NCI-H1694 treated with DMSO at 0.1 percent for 48 hours (cell line): Measurements from ENCODE around the gene CCNE1.

Experiments
- DNase-seq: peaks from one replicate; lab custom pipeline; 2025; lab: John Stamatoyannopoulos, UW

CCNE1 gene

DNA sequence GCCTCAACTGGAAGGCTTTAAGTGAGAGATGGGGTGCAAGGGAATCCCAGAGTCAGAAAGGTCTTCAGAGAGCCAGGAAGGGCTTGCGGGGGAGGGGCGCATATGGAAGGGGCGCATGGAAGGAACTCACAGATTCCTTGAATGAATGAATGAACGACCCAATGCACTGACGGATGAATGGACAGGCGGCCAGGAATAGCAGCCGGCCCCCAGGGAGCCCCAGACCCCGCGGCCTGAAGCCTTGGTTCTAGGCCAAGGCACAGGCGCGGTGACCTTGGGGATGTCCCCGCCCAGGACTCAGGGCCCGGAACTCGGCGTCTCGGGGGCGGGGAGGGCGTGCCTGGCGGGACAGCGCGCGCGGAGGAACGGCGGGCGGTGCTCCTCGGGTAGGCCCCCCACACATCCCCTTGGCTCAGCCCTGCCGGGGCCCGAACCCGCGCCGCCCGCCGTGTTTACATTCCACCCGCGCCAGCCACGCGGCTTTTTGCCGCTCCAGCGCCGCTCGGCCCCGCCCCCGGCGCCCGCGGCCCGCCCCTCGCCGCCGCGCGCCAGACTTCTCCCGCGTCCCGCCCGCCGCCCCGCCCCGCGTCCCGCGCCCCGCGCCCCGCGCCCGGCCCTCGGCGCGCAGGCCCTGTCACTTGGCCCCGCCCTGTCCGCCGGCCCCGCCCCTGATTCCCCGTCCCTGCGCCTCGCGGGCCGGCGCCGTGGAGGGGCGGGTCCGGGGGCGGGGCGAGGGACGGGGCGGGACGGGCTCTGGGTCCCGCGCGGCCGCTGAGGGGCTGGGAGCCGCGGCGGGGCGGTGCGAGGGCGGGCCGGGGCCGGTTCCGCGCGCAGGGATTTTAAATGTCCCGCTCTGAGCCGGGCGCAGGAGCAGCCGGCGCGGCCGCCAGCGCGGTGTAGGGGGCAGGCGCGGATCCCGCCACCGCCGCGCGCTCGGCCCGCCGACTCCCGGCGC lies at the start of gene CCNE1:
TSS of gene CCNE1 (plus strand) at position 867 of the 955 bp plus-strand sequence. CDS start 565 bp downstream, outside the sequence.
- peak; percentile 51 for DNase-seq

GRCh38 chr19:29763196-29763595 lies 48.6 kb upstream of the CCNE1 start:
- DNase-seq: no peak

- no peak for DNase-seq
Observed at GRCh38 chr19:29764361-29764760, 47.4 kb upstream of the CCNE1 start.

DNA sequence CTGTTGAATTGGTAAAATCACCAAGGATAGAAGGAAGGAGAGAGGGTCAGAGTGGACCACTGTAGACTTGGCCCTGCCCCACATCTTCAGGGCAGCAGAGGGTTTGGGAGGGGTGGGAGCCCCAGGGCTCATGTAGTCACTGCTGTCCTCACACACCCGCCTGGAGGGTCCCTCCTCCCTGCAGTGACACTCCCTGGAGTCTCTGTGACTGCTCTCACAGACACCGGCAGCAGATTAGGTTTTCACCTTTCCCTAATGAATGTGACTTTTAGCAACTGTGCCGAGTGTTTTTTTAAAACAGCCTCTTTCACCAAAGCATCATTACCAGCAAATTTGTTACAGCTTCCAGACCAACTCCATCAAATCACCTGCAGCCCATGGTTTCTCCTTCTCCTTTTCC lies 45.7 kb upstream of the CCNE1 start:
- no peak for DNase-seq

GRCh38 chr19:29767039-29767735 lies 44.6 kb upstream of the CCNE1 start:
- no peak for DNase-seq

DNA sequence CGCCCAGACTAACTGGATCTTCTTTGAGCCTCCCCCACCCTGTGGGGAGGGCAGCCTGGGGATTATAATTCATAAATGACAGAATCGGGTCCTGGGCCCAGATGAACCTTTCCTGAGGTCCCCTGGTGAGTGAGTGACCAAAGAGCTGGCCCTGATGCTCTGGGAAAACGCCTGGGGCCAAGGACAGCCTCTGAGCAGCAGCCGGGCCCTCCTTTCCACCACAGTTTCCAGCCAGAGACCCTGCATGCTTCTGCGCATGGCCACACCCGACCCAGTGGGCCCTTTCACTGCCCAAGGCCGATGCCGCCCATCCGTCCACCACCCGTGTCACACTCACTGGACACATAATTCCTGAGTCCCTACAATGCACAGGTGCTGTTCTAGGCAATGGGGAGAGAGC lies 43.6 kb upstream of the CCNE1 start:
- no peak for DNase-seq

DNA sequence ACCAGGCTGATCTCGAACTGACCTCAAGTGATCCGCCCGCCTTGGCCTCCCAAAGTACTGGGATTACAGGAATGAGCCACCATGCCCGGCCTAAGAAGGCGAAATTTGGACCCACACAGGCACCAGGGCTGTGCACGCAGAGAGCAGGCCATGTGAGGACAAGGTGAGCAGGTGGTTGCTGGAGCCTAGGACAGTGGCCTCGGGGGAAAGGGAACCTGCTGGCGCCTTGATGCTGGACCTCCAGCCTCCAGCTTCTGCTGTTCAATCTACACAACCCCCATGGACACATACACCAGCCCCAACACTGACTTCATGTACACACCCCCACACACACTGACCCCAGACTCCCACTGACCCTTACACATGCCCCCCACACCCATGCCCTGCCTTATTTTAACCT lies 41.8 kb upstream of the CCNE1 start:
- no peak for DNase-seq

GRCh38 chr19:29770648-29771047 lies 41.1 kb upstream of the CCNE1 start:
- DNase-seq: no peak

GRCh38 chr19:29771708-29772414 lies 39.9 kb upstream of the CCNE1 start:
- peak; percentile 8 for DNase-seq

DNA sequence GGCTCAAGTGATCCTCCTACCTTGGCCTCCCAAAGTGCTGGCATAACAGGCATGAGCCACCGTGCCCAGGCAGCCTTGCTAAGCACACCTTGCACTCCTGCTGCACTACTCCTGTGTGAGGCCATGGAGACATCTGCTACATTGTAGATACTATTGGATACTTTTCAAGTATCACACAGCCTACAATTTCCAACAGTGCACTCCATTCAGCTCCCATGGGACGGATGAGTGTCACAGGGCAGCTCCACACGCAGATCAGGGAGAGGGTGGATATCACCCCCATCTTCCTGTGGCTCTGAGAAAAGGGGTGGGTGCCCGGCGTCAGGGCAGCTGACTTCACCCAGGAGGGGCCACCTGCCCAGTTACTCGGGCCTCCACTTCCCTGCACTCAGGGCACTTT lies 39.1 kb upstream of the CCNE1 start:
- DNase-seq: no peak

DNA sequence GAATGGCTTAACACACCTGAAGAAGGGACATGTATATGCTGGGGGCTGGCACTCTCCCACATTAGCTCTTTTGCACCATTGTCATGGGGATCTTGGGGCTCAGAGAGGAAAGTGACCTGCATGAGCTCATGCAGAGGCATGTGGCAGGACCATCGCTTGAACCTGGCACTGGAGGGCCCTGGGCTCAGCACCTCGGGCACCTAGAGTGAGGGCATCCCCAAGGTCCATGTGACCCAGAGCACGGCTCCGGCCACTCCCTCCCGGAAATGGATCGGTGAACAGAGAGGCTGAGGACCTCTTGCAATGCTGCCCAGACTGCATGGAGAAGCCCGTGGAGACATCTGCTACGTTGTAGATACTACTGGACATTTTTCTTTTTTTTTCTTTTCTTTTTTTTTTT lies 38.6 kb upstream of the CCNE1 start:
- no peak for DNase-seq

DNA sequence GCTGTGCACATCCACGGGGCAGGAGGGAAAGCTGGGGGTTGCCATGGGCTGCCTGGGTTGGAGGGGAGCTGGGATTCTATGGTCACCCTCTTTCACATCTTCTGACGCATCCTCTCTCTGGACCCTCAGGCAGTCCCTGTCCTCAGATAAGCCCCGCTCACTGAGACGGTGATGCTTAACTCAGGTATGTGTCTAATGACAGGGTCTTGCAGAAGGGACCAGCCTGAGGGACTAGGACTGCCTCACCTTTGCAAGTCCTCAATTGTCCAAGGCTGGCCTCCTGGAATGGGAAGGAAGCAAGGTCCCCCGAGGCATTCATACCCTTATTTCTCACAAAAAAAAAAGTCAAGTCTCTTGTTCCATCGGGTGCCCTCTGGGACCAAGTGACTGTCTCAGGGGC lies 37.7 kb upstream of the CCNE1 start:
- DNase-seq: no peak

GRCh38 chr19:29777781-29778309 lies 33.9 kb upstream of the CCNE1 start:
- DNase-seq: no peak

DNA sequence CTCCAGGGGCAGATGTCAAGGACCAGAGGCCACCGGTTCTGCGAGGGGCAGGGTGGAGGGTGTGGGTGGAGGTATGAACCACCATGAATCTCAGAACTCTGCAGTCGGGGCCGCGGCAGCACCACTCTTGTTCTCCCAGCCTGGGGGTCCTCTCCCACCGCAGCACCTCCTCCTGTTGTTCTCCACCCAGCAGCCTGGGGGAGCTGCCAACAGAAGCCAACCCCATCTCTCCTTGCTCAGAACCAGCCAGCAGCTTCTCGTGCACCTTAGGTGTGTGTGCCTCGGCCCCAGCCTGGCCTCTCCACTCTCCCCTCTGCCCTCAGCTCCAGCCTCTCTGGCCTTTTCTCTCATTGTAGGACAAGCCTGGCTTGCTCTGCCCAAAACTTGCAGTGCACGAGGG lies 31.9 kb upstream of the CCNE1 start:
- DNase-seq: no peak

DNA sequence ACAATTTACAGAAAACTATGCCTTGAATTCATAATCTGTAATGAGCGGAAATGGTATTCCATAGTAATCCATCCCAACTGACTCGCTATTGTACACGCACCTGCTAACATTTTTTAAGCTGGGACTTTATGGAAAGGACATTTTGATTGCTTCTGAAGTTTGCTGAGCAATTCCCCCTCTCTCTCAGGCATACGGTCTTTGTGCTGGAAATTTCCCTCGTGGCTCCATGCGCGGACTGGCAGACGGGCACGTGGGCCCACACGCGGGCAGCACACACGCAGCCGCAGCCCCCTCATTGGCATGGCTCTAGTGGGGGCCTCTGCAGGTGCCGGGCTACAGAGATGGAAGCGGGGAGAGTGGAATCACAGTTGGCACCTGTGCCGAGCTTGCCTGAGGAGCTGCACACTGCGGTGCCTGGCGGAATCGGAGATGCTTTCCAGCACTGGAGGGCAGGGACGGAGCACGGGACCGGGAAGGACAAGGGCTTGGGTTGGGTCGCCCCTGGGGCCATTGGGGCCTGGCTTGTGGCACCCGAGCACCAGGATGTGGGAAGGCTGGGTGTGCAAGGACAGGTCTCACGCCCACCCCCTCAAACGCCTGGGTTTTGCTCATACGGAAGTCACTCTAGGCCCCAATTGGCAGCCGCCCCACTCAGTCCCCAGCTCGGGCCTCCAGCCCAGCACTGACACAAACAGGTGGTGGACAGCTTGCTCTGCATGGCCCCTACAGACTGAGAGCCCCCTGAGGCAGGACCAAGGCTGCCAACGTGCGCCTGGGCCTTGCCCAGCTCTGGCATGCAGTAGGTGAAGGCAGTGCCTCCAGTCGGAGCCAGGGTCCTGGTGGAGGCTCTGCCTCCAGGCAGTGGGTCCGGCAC lies 30.2 kb upstream of the CCNE1 start:
- no peak for DNase-seq

DNA sequence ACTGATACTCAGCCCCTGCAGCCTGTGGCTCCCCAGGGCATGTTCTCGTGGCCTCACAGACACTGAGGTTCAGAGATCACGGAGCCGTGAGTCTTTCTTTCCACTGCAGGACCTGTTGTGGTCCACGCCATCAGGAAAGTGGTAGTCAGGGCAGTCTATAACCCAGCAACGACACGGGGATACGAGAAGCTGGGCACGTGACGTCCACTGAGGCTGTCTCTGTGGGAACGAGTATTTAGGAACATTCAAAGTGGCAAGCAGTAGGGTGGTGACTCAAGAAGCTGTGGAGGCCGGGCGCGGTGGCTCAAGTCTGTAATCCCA lies 29.6 kb upstream of the CCNE1 start:
- no peak for DNase-seq

GRCh38 chr19:29783627-29784190 lies 28.1 kb upstream of the CCNE1 start:
- DNase-seq: no peak

- no peak for DNase-seq
Observed at GRCh38 chr19:29784598-29785223, 27.1 kb upstream of the CCNE1 start.

GRCh38 chr19:29785360-29785759 lies 26.4 kb upstream of the CCNE1 start:
- DNase-seq: no peak

- DNase-seq: no peak
Observed at GRCh38 chr19:29785955-29786589, 25.7 kb upstream of the CCNE1 start.
